Fibroblast of lung (primary cell): ENCODE measurements around the gene KCNH1.

ENCODE experiments used
- CTCF ChIP-seq, 2 donors: IDR thresholded peaks in 1 of 2; conservative IDR thresholded peaks in 1 of 2; 1 replicate in 1 of 2; 2 replicates in 1 of 2; pipeline ENCODE4 v1.5.1; 2011 to 2012; ENCODE audit warnings: low read length in 2 of 2, control low read depth in 1 of 2, inconsistent platforms in 1 of 2, low read depth in 1 of 2, mild to moderate bottlenecking in 1 of 2
- EZH2 ChIP-seq: IDR thresholded peaks from 2 replicates; pipeline ENCODE4 v1.5.1; 2012; ENCODE audit warnings: low read length, control low read depth, mild to moderate bottlenecking; ENCODE audit errors: missing control alignments

- TF ChIP-seq CTCF (conservative IDR thresholded peaks at IDR 0.05 in 1 of 2, IDR thresholded peaks at IDR 0.05 in 1 of 2; ENCODE audit: low read depth in 1 of 2, low read length in 2 of 2) (no peak), EZH2 (no peak)
Measured at GRCh38 chr1:210689826-210690225, 444.1 kb downstream of the KCNH1 start.
